ENCODE results near the gene ALDH3B2. TPM values are rescaled to one million over a fixed set of nuclear protein-coding genes. Genes with fewer than 3 reads are reported as not detected.
A peak's percentile ranks its signal among the peaks of the same experiment; 100 is the strongest.
"Not testable (repeated sequence)": the region's sequence is repeated elsewhere in the genome, so short reads cannot be mapped to it uniquely, and the experiment has no call there.

ALDH3B2 gene
- total RNA-seq, 1 donor from 2014 or later = not detected

DNA sequence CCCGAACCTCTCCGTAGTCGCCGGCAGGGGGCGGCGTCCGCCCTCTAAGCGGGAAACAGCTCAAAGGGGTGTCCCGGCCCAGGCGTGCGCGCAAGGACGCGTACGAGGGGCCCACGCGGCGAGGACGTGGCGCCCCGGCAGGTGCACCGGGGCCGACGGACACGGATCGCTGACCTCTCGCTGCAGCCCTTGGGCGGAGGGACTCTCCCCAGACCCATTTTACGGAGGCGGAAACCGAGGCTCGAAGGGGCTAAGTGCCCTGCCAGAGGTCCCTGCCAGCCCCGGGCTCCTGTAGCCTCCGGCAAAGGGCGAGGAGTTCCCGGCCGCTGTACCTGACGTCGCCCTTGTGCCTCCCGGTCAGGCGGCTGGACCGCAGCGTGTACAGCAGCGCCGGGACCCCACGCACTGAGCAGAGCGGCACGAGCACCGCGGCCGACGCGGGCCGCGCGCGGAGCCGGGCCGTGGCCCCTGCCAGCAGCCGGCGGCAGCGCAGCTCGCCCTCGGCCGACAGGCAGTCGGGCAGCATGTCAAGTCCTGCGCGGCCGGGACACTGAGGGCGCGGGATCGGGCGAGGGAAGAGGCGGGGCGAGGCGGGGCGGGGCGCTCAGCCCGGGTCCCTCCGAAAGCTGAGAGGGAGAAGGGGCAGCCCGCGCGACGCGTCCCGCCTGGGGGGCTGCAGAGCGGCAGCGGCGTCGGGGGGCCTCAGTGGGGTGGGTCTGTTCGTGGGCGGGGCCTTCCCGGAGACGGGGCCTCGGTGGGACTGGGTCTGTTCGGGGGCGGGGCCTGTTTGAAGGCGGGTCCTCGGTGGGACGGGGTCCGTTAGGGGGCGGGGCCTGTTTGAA lies 44.8 kb downstream of the ALDH3B2 start, which contains the start of gene NUDT8:
Gene NUDT8 (minus strand): TSS at position 552 of the 842 bp plus-strand sequence. CDS start 26 bp downstream, at position 526.
- peak; percentile 86 for DNase-seq

DNA sequence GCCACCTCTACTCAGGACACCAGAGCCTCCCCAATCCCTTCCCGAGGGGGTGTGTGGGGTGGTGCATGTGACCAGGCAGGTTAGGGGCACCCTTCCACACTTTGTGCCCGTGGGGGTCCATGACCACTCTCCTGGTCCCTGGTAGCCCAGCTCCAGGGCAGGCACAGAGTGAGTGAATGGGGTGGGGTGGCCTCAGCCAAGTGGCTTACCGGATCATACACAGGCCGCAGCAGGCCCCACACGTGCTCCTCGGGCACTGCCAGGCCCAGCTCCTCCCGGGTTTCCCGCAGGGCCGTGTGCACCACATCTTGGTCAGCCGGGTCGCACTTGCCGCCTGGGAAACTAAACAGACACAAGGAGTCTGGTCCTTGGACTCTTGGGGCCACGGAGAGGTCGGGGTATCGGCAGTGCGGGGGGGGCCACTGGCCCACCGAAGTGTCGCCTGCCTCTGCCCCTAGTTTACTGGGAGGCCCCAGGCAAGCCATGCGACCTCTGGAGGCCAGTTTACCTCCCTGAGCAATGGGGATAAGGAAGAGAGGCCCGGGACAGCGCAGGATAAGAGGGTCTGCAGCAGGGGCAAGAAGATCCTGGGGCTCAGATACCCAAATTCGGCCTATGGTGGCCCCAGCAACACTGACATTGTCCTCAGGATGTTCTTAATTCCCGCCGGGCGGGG lies 45.6 kb downstream of the ALDH3B2 start:
- no peak for DNase-seq

- no peak for DNase-seq
These were observed 46.4 kb downstream of the ALDH3B2 start for GRCh38 chr11:67627812-67628624.

DNA sequence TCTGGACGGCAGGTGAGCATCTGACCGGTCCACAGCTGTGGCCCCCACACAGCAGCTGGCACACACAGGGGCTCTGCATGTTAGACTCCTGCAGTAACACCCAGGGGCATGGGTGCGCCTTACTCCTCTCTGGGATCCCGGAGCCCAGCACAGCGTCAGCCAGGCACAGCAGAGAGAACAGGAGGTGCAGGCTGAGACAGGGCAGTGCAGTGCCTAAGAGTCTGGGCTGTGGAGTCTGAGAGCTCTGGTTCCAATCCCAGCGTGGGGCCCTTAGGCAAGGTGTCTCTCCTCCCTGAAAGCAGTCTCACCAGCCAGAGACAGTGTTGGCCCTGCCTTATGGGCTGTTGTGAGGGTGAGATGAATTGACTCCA lies 47.0 kb downstream of the ALDH3B2 start:
- DNase-seq = no peak

- no peak for DNase-seq
These were observed 47.5 kb downstream of the ALDH3B2 start for GRCh38 chr11:67626970-67627369.

- DNase-seq = not testable (repeated sequence)
These were observed 48.1 kb downstream of the ALDH3B2 start for GRCh38 chr11:67626131-67626833.

DNA sequence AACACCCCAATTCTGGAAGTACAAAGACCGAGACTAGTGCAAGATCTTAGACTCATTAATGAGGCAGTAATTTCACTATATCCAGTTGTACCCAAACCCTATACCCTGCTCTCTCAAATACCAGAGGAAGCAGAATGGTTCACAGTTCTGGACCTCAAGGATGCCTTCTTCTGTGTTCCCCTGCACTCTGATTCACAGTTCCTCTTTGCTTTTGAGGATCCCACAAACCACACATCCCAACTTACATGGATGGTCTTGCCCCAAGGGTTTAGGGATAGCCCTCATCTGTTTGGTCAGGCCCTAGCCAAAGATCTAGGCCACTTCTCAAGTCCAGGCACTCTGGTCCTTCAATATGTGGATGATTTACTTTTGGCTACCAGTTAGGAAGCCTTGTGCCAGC lies 50.6 kb downstream of the ALDH3B2 start:
- DNase-seq = not testable (repeated sequence)

DNA sequence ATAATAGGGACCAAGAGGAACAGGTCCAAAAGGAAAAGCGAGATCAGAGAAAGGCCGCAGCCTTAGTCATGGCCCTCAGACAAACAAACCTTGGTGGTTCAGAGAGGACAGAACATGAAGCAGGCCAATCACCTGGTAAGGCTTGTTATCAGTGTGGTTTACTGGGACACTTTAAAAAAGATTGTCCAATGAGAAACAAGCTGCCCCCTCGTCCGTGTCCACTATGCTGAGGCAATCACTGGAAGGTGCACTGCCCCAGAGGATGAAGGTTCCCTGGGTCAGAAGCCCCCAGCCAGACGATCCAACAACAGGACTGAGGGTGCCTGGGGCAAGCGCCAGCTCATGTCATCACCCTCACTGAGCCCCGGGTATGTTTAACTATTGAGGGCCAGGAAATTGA lies 51.5 kb downstream of the ALDH3B2 start:
- not testable (repeated sequence) for DNase-seq

GRCh38 chr11:67621928-67622327 lies 52.5 kb downstream of the ALDH3B2 start:
- DNase-seq = not testable (repeated sequence)

DNA sequence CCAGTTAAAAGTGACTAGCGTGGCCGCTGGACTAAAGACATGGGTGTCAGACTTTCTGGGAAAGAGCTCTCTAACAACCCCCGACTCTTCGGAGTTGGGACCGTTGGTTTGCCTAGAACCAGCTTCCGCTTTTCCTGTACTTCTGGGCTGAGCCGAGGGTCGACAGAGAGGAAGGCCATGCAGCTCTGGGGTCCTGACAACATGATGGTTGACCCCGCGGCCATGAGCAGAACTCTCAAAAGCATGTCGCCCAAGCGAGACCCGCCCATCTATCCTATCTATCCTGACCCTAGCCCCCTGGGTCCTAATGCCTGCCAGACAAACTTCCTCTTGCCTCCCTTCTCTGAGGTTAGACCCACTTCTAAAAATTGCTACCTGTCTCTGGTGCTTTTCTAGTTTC lies 53.8 kb downstream of the ALDH3B2 start:
- DNase-seq = not testable (repeated sequence)

- DNase-seq = not testable (repeated sequence)
These were observed 54.5 kb downstream of the ALDH3B2 start for GRCh38 chr11:67619683-67620618.

DNA sequence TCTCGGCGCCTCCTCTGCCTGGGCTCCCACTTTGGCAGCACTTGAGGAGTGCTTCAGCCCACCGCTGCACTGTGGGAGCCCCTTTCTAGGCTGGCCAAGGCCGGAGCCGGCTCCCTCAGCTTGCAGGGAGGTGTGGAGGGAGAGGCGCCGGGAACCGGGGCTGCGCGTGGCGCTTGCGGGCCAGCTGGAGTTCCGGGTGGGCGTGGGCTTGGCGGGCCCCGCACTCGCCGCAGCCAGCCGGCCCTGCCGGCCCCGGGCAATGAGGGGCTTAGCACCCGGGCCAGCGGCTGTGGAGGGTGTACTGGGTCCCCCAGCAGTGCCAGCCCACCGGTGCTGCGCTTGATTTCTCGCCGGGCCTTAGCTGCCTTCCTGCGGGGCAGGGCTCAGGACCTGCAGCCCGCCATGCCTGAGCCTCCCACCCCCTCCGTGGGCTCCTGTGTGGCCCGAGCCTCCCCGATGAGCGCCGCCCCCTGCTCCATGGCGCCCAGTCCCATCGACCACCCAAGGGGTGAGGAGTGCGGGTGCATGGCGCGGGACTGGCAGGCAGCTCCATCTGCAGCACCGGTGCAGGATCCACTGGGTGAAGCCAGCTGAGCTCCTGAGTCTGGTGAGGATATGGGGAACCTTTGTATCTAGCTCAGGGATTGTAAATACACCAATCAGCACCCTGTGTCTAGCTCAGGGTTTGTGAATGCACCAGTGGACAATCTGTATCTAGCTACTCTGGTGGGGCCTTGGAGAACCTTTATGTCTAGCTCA lies 55.3 kb downstream of the ALDH3B2 start:
- DNase-seq = not testable (repeated sequence)

DNA sequence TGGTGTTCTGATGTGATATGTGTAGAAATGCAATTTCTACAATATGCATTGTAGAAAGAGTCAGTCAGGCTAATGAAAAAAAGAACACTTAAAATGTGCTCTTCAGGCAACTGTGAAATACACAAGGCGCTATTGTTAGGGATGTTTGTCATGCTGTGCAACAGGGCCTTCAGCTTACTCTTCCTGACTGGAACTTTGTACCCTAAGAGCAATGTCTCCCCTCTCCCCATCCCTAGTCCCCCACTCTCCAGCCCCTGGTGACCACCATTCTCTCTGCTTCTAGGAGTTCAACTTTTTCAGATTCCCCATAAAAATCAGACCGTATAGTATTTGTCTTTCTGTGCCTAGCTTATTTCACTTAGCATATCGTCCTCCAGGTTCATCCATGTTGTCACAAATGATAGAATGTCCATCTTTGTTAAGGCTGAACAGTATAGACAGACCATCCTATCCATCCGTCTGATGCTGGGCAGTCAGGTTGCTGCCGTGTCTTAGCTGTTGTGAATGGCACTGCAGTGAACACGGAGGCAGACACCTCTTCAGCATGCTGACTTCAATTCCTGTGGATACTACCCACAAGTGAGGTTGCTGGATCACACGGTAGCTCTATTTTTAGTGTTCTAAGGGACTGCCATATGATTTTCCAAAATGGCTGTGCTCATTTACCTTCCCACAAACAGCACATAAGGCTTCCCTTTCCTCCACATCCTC lies 57.0 kb downstream of the ALDH3B2 start:
- no peak for DNase-seq

- DNase-seq = no peak
These were observed 57.8 kb downstream of the ALDH3B2 start for GRCh38 chr11:67616431-67617242.

DNA sequence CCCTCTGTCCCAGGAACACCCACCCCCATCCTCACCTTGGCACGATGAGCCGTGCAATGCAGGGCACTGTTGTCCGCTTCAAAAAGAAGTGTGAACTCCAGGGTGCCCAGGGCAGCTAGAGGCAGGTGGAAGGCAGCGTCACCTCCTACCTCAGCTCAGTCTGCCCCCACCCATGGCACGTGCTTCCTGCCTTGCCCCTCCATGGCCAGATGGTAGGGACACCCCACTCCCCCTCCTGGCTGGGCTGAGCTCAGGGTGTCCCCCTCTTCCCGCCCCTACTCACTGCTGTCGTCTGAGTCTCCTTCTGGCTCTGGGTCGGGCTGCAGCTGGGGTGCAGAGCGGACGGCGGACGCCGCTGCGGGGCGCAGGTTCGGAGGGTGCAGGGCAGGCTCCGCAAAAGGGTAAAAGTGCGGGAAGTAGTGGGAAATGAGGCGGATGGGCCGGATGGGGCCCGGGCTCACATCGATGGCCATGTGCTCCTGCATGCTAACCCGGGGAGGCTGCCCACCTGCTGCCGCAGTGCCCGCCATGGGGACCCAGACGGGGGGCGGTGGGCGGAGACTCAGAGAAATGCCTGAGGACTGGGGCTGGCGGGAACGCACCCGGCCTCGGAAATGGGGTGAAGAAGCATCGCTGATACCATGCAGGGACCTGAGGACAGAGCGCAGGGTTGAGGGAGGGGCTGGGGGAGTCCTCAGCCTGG lies 58.5 kb downstream of the ALDH3B2 start:
- DNase-seq = no peak

- peak; percentile 48 for DNase-seq
These were observed 59.4 kb downstream of the ALDH3B2 start for GRCh38 chr11:67614730-67615714.

All from dermis blood vessel endothelial cell (primary cell).